ENCODE measurements around the gene FAM47E. TPM values are rescaled to one million over a fixed set of nuclear protein-coding genes. Genes with fewer than 3 reads are reported as not detected.

Gene FAM47E
- total and polyA plus RNA-seq, 9 of the 15 experiments (the other 6 are each of a cell fraction or from before 2014, with no cell fraction given), result 3.7 to 15.6 (median 6.4) TPM

GRCh38 chr4:76251441-76252270 lies at the start of gene FAM47E (continued):
- TF ChIP-seq CTCF (IDR thresholded peaks at IDR 0.05 in 2 of 3, conservative IDR thresholded peaks at IDR 0.05 in 1 of 3; ENCODE audit: insufficient read depth in 2 of 3, low read depth in 1 of 3, low read length in 3 of 3) (peak in 2 of 3 experiments; percentile 29 to 31; a peak in 4 of 6 replicates), REST (IDR thresholded peaks at IDR 0.05; ENCODE audit: borderline replicate concordance) (peak; percentile 30; the same call in 1 of the 2 replicates), REST (CRISPR knock-in tag; IDR thresholded peaks at IDR 0.05; ENCODE audit: low read depth) (no peak), EGR1 (conservative IDR thresholded peaks at IDR 0.05) (peak; percentile 14; the same call in 1 of the 2 replicates), FOSL1 (tag; conservative IDR thresholded peaks at IDR 0.05) (no peak)
